Activated T-helper 2 cell treated with anti-CD3 and anti-CD28 coated beads, Interferon-gamma antibody, Interleukin-2, Interleukin-4, amounts not matched to agents 10 μg/mL and 5 μg/mL and 100 μg/mL, durations not matched to agents 14 hours and 24 hours and 36 hours (primary cell): ENCODE data around the gene LBR. TPM values are rescaled to one million over a fixed set of nuclear protein-coding genes. Genes with fewer than 3 reads are reported as not detected.
A peak's percentile ranks its signal among the peaks of the same experiment; 100 is the strongest.

Experiments used
- DNase-seq: peaks from one replicate; pipeline ENCODE4 v3.0.0; 2021; ENCODE audit warnings: low spot score
- H3K27ac Mint-ChIP-seq: one replicate; pipeline ENCODE4 v1.8.0; 2021; ENCODE audit warnings: mixed read lengths
- H3K27me3 Mint-ChIP-seq: one replicate; pipeline ENCODE4 v1.8.0; 2021; ENCODE audit warnings: low read depth, mixed read lengths
- H3K36me3 Mint-ChIP-seq: one replicate; pipeline ENCODE4 v1.8.0; 2021; ENCODE audit warnings: low read depth, mixed read lengths
- H3K4me1 Mint-ChIP-seq: one replicate; pipeline ENCODE4 v1.8.0; 2021; ENCODE audit warnings: low read depth, mixed read lengths
- H3K4me3 Mint-ChIP-seq: one replicate; pipeline ENCODE4 v1.8.0; 2021; ENCODE audit warnings: low read depth, mild to moderate bottlenecking, moderate library complexity, mixed read lengths
- H3K9me3 Mint-ChIP-seq: one replicate; pipeline ENCODE4 v1.8.0; 2021; ENCODE audit warnings: mixed read lengths
- intact Hi-C: fragments of 100-400 bp; cut with micrococcal nuclease; formaldehyde crosslinking; loops from one replicate; pipeline ENCODE4 v1.15.1; 2023
- total RNA-seq: library from RNA; stranded (reverse); gene quantifications from 2 replicates; pipeline ENCODE4 v1.2.3, GENCODE V29; 2022

Gene LBR
- total RNA-seq, 1 donor from 2014 or later: 191 TPM

DNA sequence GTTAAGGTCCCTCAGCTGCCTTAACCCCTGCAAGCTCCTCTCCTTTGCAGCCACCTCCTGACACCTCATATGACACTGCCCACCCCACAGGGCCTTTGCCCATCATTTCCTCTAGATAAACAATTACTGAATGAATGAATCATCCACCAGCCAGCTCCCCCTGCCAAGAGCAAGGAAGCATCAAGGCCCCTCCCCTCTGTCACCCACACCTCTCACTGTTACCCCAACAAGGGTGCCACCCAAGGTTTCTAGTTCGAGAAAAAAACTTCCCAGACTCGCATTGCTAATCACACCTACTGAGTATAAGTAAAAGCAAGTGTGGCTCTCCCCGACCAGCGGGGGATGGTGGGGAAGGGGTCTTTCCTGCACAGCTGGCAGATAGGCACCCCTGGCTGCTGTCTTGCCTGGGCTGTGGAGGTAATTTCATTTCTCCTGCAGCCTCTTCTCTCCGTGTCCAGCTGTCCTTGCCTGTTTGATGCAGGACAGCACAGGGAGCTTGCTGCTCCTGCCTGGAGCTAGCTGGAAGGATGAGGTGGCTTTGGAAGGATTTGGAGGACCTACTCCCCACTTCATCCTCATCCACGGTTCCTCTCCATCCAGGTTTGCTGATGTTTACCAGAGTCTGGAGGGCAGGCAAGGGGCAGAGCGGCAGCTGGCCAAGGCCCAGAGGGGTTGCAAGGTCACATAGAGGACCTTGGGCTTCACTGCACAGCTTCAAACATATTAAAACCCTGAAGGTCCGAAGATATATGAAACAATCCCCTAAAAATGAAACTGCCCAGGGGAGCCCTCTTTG, 33.1 kb upstream of the LBR start:
- intact Hi-C loops: no loop called here
- Mint-ChIP-seq H3K4me1 (peaks cover 44% of the 10 kb centered on the region), H3K36me3 (no peaks in the 10 kb centered on the region), H3K27ac (peak overlapping the region; percentile 85), H3K27me3 (no peaks in the 10 kb centered on the region), H3K4me3 (no peak overlapping the region), H3K9me3 (no peaks in the 10 kb centered on the region)
- no peak for DNase-seq

DNA sequence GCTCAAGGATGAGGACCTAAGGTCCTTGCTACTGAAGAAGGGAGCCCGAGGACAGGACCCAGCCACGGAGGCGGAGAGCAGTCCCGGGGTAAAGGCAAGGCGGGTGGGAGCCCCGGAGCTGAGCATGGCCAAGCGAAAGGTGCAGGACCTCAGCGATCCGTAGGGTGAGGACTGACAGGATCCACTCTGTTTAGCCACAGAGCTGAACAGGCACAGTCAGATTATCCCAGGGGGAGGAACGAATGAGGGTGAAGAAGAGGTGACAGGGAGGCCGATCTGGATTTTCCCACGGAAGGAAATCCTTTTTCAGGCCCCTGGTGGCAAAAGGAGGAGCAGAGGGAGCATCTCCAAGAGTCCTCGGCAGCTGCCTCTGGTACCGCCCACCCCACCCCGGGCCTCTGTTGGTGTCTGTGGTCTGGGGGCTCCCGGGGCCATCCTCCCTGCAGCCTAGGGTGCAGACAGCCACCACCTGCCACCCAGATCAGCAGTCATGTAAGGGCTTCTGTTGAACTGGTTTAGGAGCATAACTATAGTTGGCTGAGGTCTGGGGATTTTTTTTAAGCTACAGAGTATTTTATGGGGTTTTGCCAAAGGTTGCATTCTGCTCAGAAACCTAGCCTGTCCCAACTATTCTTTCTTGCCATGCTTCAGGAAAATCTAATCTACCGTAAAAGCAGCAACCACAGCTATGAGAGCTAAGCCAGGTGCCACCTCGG, 32.3 kb upstream of the LBR start:
- intact Hi-C loops: no loop called here
- Mint-ChIP-seq H3K4me1 (peaks cover 42% of the 10 kb centered on the region), H3K27me3 (no peaks in the 10 kb centered on the region), H3K9me3 (no peaks in the 10 kb centered on the region), H3K4me3 (no peak overlapping the region), H3K27ac (peak overlapping the region; percentile 85), H3K36me3 (no peaks in the 10 kb centered on the region)
- no peak for DNase-seq

- Mint-ChIP-seq H3K9me3 (no peaks in the 10 kb centered on the region), H3K27me3 (no peaks in the 10 kb centered on the region), H3K4me1 (peaks cover 54% of the 10 kb centered on the region), H3K36me3 (no peaks in the 10 kb centered on the region), H3K4me3 (no peak overlapping the region), H3K27ac (peak overlapping the region; percentile 8)
- no peak for DNase-seq
- intact Hi-C loops: no loop called here
Observed at GRCh38 chr1:225458222-225458631, 30.4 kb upstream of the LBR start.

DNA sequence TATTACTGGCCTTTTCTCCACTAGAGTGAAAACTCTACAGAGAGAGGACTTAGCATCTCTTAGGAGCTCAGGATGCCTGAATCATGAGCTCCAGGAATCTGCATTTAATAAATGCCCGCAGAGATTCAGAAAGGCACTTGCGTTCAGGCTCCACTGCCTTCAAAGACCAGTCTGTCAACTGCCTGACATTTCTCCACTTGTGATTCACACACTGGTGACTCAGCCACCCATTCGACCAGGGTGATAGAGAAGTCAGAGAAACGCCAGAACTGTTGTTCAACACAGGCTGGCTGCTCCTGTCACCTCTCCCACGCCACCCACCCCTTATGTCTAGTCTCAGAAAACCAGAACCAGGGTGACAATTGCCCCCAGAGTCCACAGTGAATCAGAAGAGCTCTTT, 26.9 kb upstream of the LBR start:
- DNase-seq: no peak
- intact Hi-C loops: loop anchor here (1.0 kb wide), 3 partner anchors 9 to 26 kb away; partner anchors contain the start of gene LBR
- Mint-ChIP-seq H3K4me3 (peak overlapping the region; percentile 7), H3K4me1 (peaks cover 45% of the 10 kb centered on the region), H3K36me3 (no peaks in the 10 kb centered on the region), H3K27ac (peak overlapping the region; percentile 73), H3K9me3 (no peaks in the 10 kb centered on the region), H3K27me3 (no peaks in the 10 kb centered on the region)

DNA sequence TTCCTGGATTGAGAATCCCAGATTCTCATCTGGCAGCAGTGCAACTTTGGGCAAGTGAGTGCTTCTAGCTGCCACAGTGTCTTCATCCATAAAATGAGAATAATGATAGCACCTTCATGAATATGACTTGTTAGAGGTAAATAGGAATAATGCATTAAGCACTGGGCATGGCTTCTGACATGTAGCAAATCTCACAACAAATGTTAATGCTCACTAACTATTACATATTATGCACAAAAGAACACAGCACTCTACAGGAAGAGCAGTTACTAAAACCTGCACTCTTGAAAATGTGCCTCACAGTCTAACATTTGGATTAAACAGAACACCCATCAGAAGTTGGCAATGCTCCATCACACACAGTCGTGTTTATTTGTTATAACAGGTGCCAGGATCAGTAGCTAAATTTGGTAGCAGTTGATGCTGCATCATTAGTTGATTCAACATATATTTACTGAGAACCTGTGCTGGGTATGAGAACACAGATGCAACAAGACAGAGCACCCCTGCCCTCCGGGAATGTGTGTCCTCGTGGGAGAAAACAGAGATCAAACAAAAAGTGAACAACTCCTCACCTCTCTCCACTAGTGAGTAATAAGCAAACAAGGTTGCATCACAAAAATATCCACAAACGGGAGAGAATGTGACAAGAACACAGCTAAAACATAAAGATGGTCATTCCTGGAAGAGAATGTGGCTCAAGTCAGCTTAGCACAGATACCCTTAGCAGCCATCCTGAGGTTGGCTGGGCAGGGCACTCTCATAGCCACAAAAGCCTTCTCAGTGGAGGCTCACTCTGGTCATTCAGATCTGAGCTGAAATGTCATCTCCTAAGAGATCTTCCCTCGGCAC, 26.2 kb upstream of the LBR start:
- no peak for DNase-seq
- peaks cover 41% of the 10 kb centered on the region for H3K4me1 Mint-ChIP-seq
- no peaks in the 10 kb centered on the region for H3K9me3 Mint-ChIP-seq
- intact Hi-C loops: loop anchor here (1.0 kb wide), 3 partner anchors 9 to 26 kb away; partner anchors contain the start of gene LBR
- peak overlapping the region; percentile 73 for H3K27ac Mint-ChIP-seq
- H3K27me3 Mint-ChIP-seq: no peaks in the 10 kb centered on the region
- H3K36me3 Mint-ChIP-seq: no peaks in the 10 kb centered on the region
- no peak overlapping the region for H3K4me3 Mint-ChIP-seq

GRCh38 chr1:225451840-225452515, 24.1 kb upstream of the LBR start:
- DNase-seq: no peak
- H3K4me3 Mint-ChIP-seq: no peak overlapping the region
- H3K27ac Mint-ChIP-seq: no peak overlapping the region
- no peaks in the 10 kb centered on the region for H3K9me3 Mint-ChIP-seq
- intact Hi-C loops: no loop called here
- peaks cover 35% of the 10 kb centered on the region for H3K4me1 Mint-ChIP-seq
- no peaks in the 10 kb centered on the region for H3K36me3 Mint-ChIP-seq
- no peaks in the 10 kb centered on the region for H3K27me3 Mint-ChIP-seq

- Mint-ChIP-seq H3K36me3 (no peaks in the 10 kb centered on the region), H3K27ac (no peak overlapping the region), H3K27me3 (no peaks in the 10 kb centered on the region), H3K4me3 (no peak overlapping the region), H3K9me3 (no peaks in the 10 kb centered on the region), H3K4me1 (peaks cover 38% of the 10 kb centered on the region)
- DNase-seq: no peak
- intact Hi-C loops: no loop called here
Observed at GRCh38 chr1:225451340-225451739, 23.5 kb upstream of the LBR start.

GRCh38 chr1:225450491-225451191, 22.8 kb upstream of the LBR start:
- Mint-ChIP-seq H3K4me3 (no peak overlapping the region), H3K4me1 (peaks cover 45% of the 10 kb centered on the region), H3K27ac (no peak overlapping the region), H3K27me3 (no peaks in the 10 kb centered on the region), H3K9me3 (no peaks in the 10 kb centered on the region), H3K36me3 (no peaks in the 10 kb centered on the region)
- DNase-seq: no peak
- intact Hi-C loops: no loop called here

DNA sequence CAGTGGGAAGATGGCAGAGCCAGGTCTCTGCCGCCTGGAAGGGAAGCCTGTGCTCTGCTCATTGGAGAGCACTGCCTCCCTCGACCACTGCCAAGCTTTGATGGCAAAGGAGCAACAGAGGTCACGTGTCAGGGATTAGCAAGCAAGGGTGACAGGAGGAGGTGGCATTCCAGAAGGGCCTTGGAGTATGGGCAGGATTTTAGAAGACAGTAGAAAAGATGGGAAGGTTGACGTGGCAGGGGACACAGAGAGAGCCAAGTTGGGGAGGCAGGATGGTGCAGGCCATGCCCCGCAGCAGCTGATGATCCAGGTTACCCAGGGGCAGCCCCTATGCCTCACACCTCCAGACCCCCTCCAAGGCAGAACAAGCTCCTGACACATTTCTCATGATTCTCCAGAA, 21.9 kb upstream of the LBR start:
- no peak for DNase-seq
- no peaks in the 10 kb centered on the region for H3K27me3 Mint-ChIP-seq
- H3K27ac Mint-ChIP-seq: no peak overlapping the region
- H3K4me3 Mint-ChIP-seq: no peak overlapping the region
- peaks cover 2% of the 10 kb centered on the region for H3K36me3 Mint-ChIP-seq
- H3K4me1 Mint-ChIP-seq: peaks cover 48% of the 10 kb centered on the region
- intact Hi-C loops: no loop called here
- H3K9me3 Mint-ChIP-seq: no peaks in the 10 kb centered on the region

- DNase-seq: no peak
- Mint-ChIP-seq H3K9me3 (no peaks in the 10 kb centered on the region), H3K27ac (no peak overlapping the region), H3K4me1 (peaks cover 48% of the 10 kb centered on the region), H3K27me3 (no peaks in the 10 kb centered on the region), H3K4me3 (no peak overlapping the region), H3K36me3 (peaks cover 4% of the 10 kb centered on the region)
- intact Hi-C loops: no loop called here
Observed at GRCh38 chr1:225449261-225449660, 21.4 kb upstream of the LBR start.

GRCh38 chr1:225448146-225448805, 20.4 kb upstream of the LBR start:
- no peak for DNase-seq
- H3K4me3 Mint-ChIP-seq: no peak overlapping the region

More at GRCh38 chr1:225448146-225448805, 20.4 kb upstream of the LBR start:
- intact Hi-C loops: no loop called here
- Mint-ChIP-seq H3K27ac (no peak overlapping the region), H3K4me1 (peaks cover 42% of the 10 kb centered on the region), H3K9me3 (no peaks in the 10 kb centered on the region), H3K36me3 (peaks cover 4% of the 10 kb centered on the region), H3K27me3 (no peaks in the 10 kb centered on the region)
